MCF 10A (cell line): ENCODE data around the gene GNB1L. TPM values are rescaled to one million over a fixed set of nuclear protein-coding genes. Genes with fewer than 3 reads are reported as not detected.

Experiments used
- BruUV-seq: library from RNA; stranded (reverse); fragments of 400-500 nt; replicated peaks from 2 replicates; lab custom pipeline; 2021; lab: Mats Ljungman, UMichigan
- CTCF ChIA-PET: fragments of 300-600 bp; sonication (Branson Sonifier 250); formaldehyde crosslinking; extraction: SDS; loops from one replicate; lab custom pipeline; 2021; ENCODE audit warnings: antibody characterized with exemption, inconsistent platforms; lab: Yijun Ruan, JAX
- POLR2A ChIA-PET: fragments of 300-600, 350-650 bp; sonication (Branson Sonifier 250); formaldehyde crosslinking; extraction: SDS; loops from one replicate; lab custom pipeline; 2020; ENCODE audit warnings: antibody characterized with exemption, inconsistent platforms; lab: Yijun Ruan, JAX
- DNase-seq: peaks from one replicate; pipeline ENCODE4 v3.0.0-alpha.2; 2018; ENCODE audit not compliant: unreplicated experiment
- H3K27ac Mint-ChIP-seq: one replicate; pipeline ENCODE4 v1.8.0; 2022; ENCODE audit warnings: mild to moderate bottlenecking, low read depth, mixed read lengths; ENCODE audit not compliant: unreplicated experiment
- H3K27me3 Mint-ChIP-seq: one replicate; pipeline ENCODE4 v1.8.0; 2022; ENCODE audit warnings: mixed read lengths; ENCODE audit not compliant: insufficient read depth, unreplicated experiment
- H3K36me3 Mint-ChIP-seq: one replicate; pipeline ENCODE4 v1.8.0; 2022; ENCODE audit warnings: mild to moderate bottlenecking, moderate library complexity, mixed read lengths; ENCODE audit not compliant: insufficient read depth, unreplicated experiment
- H3K4me1 Mint-ChIP-seq: one replicate; pipeline ENCODE4 v1.8.0; 2022; ENCODE audit warnings: mixed read lengths; ENCODE audit not compliant: insufficient read depth, unreplicated experiment
- H3K4me3 Mint-ChIP-seq: one replicate; pipeline ENCODE4 v1.8.0; 2022; ENCODE audit warnings: mild to moderate bottlenecking, moderate library complexity, mixed read lengths; ENCODE audit not compliant: unreplicated experiment
- H3K9me3 Mint-ChIP-seq: one replicate; pipeline ENCODE4 v1.8.0; 2022; ENCODE audit warnings: mixed read lengths; ENCODE audit not compliant: unreplicated experiment
- intact Hi-C: fragments of 100-400 bp; cut with micrococcal nuclease; formaldehyde crosslinking; loops from 2 replicates; pipeline ENCODE4 v1.14.1; 2022
- total RNA-seq: library from RNA; stranded (reverse); gene quantifications from 2 replicates; pipeline ENCODE4 v1.2.3, GENCODE V29; 2022
- TF ChIP-seq, protein P1 (sequence below): fragments of 200-600 bp; IDR thresholded peaks from one replicate; pipeline ENCODE4 v1.8.0; 2022; ENCODE audit warnings: antibody characterized with exemption, mild to moderate bottlenecking; ENCODE audit not compliant: unreplicated experiment

Gene GNB1L
- total RNA-seq, 1 experiment from 2014 or later, result 4.3 TPM

DNA sequence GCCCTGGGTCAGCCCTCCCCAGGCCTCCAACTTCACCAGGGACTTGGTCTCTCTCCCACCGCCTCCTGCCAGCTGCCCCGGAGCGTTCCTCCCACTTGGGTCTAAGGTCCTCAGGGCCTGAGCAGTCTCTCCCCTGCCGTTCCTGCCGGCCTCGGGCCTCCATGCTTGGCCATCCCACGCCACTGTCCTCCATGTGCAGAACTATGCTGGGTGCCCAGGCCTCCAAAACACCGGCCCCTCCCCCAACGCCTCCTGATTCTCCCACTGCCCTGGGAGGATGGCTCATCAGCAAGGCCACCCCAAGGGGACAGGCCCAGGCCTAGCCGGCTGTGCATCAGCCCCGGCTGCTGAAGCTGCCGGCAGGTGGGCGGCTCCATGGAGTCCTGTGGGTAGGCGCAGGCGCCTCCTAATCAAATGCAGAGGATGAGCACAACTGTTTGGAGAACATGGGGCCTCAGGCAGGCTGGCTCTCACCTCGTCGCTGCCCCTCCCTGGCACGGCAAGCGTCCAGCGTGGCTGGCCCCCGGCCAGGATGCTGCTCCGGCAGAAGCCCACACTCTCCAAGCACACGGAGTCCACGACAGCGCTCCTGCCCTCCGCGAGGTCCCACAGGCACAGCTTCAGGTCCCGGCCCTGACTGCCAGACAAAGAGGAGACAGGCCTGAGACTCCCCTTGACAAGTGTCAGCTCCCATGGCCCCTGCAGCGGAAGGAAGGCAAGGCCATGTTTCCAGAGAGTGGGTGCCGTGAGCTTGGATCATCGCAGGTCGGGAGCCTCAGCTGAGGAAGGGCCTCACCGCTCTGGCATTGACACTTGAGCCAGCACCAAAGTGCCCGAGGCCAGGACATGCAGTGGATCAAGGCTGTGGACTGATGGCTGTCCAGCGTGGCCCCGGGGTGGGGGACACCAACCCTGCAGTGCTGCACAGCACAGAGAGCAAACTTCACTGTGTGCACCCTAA lies 42.6 kb downstream of the GNB1L start:
- H3K27ac Mint-ChIP-seq, result no peak overlapping the region

GRCh38 chr22:19811211-19811621 lies 43.5 kb downstream of the GNB1L start:
- no TSS peak for BruUV-seq
- no peaks in the 10 kb centered on the region for H3K27me3 Mint-ChIP-seq
- no peak for DNase-seq
- POLR2A ChIA-PET, result interaction anchor here (0.6 kb wide), 1 partner anchor 32 kb away, joined by 3 read pairs; no protein-coding TSS in a partner anchor
- no peak overlapping the region for H3K27ac Mint-ChIP-seq
- no peaks in the 10 kb centered on the region for H3K9me3 Mint-ChIP-seq
- peaks cover 17% of the 10 kb centered on the region for H3K36me3 Mint-ChIP-seq
- CTCF ChIA-PET, result interaction anchor here (0.8 to 1.0 kb wide), 2 partner anchors 55 to 81 kb away, joined by 3 read pairs; no protein-coding TSS in a partner anchor
- H3K4me3 Mint-ChIP-seq, result no peak overlapping the region
- TF ChIP-seq, protein P1, sequence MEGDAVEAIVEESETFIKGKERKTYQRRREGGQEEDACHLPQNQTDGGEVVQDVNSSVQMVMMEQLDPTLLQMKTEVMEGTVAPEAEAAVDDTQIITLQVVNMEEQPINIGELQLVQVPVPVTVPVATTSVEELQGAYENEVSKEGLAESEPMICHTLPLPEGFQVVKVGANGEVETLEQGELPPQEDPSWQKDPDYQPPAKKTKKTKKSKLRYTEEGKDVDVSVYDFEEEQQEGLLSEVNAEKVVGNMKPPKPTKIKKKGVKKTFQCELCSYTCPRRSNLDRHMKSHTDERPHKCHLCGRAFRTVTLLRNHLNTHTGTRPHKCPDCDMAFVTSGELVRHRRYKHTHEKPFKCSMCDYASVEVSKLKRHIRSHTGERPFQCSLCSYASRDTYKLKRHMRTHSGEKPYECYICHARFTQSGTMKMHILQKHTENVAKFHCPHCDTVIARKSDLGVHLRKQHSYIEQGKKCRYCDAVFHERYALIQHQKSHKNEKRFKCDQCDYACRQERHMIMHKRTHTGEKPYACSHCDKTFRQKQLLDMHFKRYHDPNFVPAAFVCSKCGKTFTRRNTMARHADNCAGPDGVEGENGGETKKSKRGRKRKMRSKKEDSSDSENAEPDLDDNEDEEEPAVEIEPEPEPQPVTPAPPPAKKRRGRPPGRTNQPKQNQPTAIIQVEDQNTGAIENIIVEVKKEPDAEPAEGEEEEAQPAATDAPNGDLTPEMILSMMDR, result no peak
- intact Hi-C loops, result no loop called here
- peaks cover 14% of the 10 kb centered on the region for H3K4me1 Mint-ChIP-seq

More for the DNA sequence above, 42.6 kb downstream of the GNB1L start:
- ChIA-PET POLR2A (no interaction called here), CTCF (interaction anchor here (0.8 kb wide), 1 partner anchor 82 kb away, joined by 3 read pairs; no protein-coding TSS in a partner anchor)
- TF ChIP-seq, protein P1, result no peak
- Mint-ChIP-seq H3K4me3 (no peak overlapping the region), H3K27me3 (no peaks in the 10 kb centered on the region), H3K9me3 (no peaks in the 10 kb centered on the region), H3K4me1 (peaks cover 6% of the 10 kb centered on the region), H3K36me3 (peaks cover 11% of the 10 kb centered on the region)
- intact Hi-C loops, result no loop called here
- no TSS peak for BruUV-seq
- DNase-seq, result no peak

GRCh38 chr22:19810381-19811201 lies 44.1 kb downstream of the GNB1L start:
- ChIA-PET CTCF (interaction anchor here (1.0 kb wide), 1 partner anchor 54 kb away, joined by 3 read pairs; no protein-coding TSS in a partner anchor), POLR2A (interaction anchor here (0.6 kb wide), 1 partner anchor 32 kb away, joined by 3 read pairs; no protein-coding TSS in a partner anchor)
- Mint-ChIP-seq H3K27ac (no peak overlapping the region), H3K27me3 (no peaks in the 10 kb centered on the region), H3K9me3 (no peaks in the 10 kb centered on the region), H3K36me3 (peaks cover 17% of the 10 kb centered on the region), H3K4me3 (no peak overlapping the region), H3K4me1 (peaks cover 15% of the 10 kb centered on the region)
- BruUV-seq, result no TSS peak
- intact Hi-C loops, result no loop called here
- TF ChIP-seq, protein P1, result no peak
- no peak for DNase-seq
